RPMI7951 (cell line): ENCODE measurements around the gene TRPM1. TPM values are rescaled to one million over a fixed set of nuclear protein-coding genes. Genes with fewer than 3 reads are reported as not detected.

Experiments used
- DNase-seq: peaks from one replicate; pipeline ENCODE4 v3.0.0-alpha.2; 2012; ENCODE audit warnings: low read depth
- total RNA-seq: library from RNA; depleted of rRNA; stranded (reverse); fragments of >200 nt; shearing (Covaris generic); gene quantifications from 2 replicates; pipeline ENCODE4 v1.2.3, GENCODE V29; 2014

TRPM1 gene
- total RNA-seq, 1 experiment from 2014 or later, result not detected

DNA sequence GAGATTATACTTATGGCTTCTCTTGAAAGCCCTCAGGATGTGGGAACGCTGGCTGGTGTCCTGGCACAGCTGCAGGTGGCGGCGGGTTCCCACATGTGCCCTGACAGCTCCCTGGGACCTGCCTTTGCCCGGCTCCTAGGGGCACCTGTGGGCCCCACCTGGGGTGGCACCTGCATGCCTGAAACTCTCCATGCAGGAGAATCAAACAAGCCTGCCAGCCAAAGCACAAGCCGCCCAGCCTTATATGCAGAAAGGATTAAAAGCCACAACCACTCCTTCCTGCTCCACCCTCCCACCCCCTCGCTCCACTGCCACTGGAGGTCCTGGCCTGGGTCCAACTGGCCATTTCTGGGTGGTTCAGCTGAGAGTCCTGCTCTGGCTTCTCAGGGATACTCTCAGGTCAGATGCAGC lies 18.1 kb downstream of the TRPM1 start:
- peak; percentile 23 for DNase-seq

- peak; percentile 39 for DNase-seq
Observed at GRCh38 chr15:31082771-31083369, 18.7 kb downstream of the TRPM1 start.

DNA sequence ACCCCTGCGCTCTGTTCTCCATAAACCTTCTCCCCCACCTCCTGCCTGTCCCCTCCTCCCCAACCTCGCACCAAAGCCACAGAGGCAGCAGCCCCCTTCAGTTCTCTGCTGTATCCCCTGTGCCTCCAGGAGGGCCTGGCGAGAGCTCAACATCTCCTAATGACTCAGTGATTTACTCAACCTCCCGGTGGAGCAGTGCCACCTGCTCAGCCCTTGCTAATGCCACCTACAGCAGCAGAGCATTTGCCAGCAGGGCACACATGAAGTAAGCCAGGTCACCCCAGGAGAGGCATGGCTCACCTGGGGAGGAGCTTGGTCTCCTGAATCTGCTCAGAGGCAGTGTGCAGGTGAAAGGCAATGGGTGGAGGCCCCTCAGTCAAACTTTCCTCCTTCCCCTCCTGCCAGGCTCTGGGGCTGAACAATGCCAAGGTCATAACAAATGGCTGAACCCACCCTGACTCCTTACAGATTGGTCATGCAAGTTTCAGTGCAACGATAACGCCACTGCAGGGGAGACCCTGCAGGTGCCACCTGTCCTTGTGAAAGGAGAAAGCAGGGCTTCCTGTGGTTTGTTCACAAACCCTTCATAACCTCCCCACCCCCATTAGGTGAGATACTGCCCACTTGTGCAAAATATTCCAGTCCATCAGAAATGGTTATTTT lies 19.8 kb downstream of the TRPM1 start:
- DNase-seq, result no peak

DNA sequence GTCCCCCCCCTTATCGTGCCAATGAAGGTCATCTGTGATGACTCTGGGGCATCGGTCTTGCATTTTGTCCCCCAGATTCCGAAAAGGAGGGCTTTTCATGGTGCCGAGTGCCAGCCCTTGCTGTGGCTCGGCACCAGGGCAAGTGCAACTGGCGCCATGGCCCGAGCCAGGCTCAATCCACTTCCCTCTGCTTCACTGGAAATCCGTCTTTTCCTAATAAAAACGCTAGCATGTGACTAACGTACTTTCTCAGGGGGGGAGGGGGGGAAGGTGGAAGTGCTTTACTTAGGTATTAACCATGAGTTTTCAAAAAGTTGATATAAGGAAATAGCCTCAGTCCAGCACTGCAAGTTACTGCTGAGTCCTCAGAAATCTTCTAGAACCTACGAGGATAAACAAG lies 20.5 kb downstream of the TRPM1 start:
- no peak for DNase-seq

- peak; percentile 61 for DNase-seq
Observed at GRCh38 chr15:31080591-31081014, 20.9 kb downstream of the TRPM1 start.

DNA sequence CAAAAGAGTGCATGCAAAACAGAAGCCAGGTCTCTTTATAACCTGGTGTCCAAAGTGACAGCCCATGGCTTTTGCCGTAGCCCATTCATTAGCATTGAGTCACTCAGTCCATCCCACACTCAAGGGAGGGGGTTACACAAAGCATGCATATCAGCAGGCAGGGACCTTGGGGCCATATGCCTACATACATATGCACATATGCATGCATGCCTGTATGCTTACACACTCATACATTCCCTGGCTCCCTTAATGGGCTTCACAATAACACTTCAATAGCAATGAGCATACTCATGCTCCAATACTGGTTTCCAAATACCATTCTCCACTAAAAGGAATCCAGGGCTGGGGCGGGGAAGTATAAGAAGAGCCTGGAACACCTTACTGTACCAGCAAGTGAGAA lies 22.0 kb downstream of the TRPM1 start:
- DNase-seq, result no peak

DNA sequence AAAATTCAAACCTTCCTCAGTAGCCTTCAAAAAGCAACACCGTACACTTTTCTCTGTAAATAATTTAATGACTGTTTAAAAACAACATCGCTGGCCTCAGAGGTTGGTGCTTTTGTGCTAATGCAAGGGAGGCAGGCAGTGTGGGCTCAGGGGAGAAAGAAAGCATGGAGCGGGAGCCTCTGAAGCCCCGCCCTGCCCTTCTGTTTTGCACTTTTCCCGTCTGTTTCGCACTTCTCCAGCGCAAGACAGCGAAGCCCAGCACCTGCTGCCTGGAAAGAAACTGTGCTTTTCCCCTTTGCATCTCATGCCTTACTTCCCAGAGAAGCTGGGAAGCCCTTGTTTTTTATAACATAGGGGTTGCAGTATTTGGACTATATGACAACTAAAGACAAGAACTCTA lies 23.1 kb downstream of the TRPM1 start:
- no peak for DNase-seq

GRCh38 chr15:31077941-31078340 lies 23.6 kb downstream of the TRPM1 start:
- DNase-seq, result no peak

- no peak for DNase-seq
Observed at GRCh38 chr15:31077181-31077580, 24.3 kb downstream of the TRPM1 start.

- no peak for DNase-seq
Observed at GRCh38 chr15:31074321-31074720, 27.2 kb downstream of the TRPM1 start.

- DNase-seq, result no peak
Observed at GRCh38 chr15:31070867-31071266, 30.7 kb downstream of the TRPM1 start.

GRCh38 chr15:31069360-31070000 lies 32.0 kb downstream of the TRPM1 start:
- DNase-seq, result no peak

- no peak for DNase-seq
Observed at GRCh38 chr15:31067890-31068603, 33.5 kb downstream of the TRPM1 start.

GRCh38 chr15:31065824-31066223 lies 35.7 kb downstream of the TRPM1 start:
- DNase-seq, result no peak

- DNase-seq, result no peak
Observed at GRCh38 chr15:31062911-31063310, 38.6 kb downstream of the TRPM1 start.

- DNase-seq, result no peak
Observed at GRCh38 chr15:31062310-31062847, 39.1 kb downstream of the TRPM1 start.

GRCh38 chr15:31060429-31061140 lies 40.9 kb downstream of the TRPM1 start:
- no peak for DNase-seq

- no peak for DNase-seq
Observed at GRCh38 chr15:31058236-31058962, 43.1 kb downstream of the TRPM1 start.

GRCh38 chr15:31051496-31052080 lies 49.9 kb downstream of the TRPM1 start:
- DNase-seq, result no peak

- DNase-seq, result no peak
Observed at GRCh38 chr15:31050953-31051352, 50.6 kb downstream of the TRPM1 start.
